ENCODE measurements around the gene KHDC4.

GRCh38 chr1:155969377-155969791 lies 35.2 kb upstream of the KHDC4 start:
- TF ChIP-seq CTCF (IDR thresholded peaks at IDR 0.05) (no peak), EZH2 (IDR thresholded peaks at IDR 0.05) (no peak)
